ENCODE data around the gene DNAAF2.

DNAAF2 gene

DNA sequence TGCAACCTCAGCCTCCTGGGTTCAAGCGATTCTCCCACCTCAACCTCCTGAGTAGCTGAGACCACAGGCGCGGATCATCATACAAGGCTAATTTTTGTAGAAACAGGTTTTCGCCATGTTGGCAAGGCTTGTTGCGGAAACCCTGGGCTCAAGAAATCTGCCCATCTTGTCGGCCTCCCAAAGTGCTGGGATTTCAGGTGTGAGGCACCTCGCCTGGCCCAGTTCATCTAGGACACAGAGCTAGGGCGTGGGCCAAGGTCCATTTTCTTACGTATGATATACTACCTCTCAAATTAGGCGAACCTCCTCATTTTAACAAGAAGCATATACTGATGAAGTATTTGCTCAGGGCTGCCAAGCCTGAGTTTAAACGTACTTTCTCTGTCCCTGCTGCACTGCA lies 51.0 kb downstream of the DNAAF2 start:
- peak overlapping the region; percentile 81 for H3K4me3 ChIP-seq (ENCODE audit: low read depth, low read length)
- no peak for DNase-seq (ENCODE audit: low read depth)
- no peak for TF ChIP-seq CTCF (IDR thresholded peaks at IDR 0.05; ENCODE audit: insufficient read depth, low read depth, low read length, missing control alignments)

- no peak for TF ChIP-seq CTCF (IDR thresholded peaks at IDR 0.05; ENCODE audit: insufficient read depth, low read depth, low read length, missing control alignments)
- peak overlapping the region; percentile 81 for H3K4me3 ChIP-seq (ENCODE audit: low read depth, low read length)
- no peak for DNase-seq (ENCODE audit: low read depth)
Observed at GRCh38 chr14:49583629-49584028, 51.4 kb downstream of the DNAAF2 start.

DNA sequence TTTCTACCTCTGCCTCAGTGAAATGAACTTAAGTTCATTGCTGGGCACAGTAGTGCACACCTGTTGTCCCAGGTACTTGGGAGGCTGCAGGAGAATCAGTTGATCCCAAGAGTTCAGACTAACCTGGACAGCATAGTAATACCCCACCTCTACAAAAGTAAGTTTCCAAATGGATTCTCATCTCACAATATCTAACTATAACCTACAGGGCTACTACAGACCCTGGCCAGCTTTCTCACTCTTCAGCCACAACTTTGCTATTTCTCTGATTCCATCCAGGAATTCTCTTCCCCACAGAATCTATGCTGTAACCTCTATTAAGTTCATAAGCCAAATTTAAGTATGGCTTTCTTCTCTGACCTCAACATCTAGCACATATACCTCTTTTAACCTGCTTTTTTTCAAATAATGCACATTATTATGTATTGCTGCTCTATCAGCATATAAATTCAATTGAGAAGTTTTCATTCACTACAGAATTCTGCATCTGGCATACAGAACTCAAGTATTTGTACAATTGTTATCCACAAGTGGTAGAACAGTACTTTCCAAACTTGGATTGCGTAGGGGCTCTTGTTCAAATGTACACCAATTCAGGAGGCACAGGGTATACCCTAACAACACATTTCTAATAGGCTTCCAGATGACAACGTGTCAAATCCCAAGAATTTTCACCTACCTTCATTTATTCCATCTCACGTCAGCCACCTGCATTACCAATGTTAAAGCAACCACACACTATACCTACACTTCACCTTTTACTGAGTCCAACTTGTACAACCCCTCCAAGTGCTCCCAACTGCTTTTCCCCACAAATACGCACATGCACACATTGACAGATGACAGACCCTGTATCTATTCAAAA lies 52.7 kb downstream of the DNAAF2 start:
- no peak for DNase-seq (ENCODE audit: low read depth)
- TF ChIP-seq CTCF (IDR thresholded peaks at IDR 0.05; ENCODE audit: insufficient read depth, low read depth, low read length, missing control alignments), result no peak
- no peak overlapping the region for H3K4me3 ChIP-seq (ENCODE audit: low read depth, low read length)

DNA sequence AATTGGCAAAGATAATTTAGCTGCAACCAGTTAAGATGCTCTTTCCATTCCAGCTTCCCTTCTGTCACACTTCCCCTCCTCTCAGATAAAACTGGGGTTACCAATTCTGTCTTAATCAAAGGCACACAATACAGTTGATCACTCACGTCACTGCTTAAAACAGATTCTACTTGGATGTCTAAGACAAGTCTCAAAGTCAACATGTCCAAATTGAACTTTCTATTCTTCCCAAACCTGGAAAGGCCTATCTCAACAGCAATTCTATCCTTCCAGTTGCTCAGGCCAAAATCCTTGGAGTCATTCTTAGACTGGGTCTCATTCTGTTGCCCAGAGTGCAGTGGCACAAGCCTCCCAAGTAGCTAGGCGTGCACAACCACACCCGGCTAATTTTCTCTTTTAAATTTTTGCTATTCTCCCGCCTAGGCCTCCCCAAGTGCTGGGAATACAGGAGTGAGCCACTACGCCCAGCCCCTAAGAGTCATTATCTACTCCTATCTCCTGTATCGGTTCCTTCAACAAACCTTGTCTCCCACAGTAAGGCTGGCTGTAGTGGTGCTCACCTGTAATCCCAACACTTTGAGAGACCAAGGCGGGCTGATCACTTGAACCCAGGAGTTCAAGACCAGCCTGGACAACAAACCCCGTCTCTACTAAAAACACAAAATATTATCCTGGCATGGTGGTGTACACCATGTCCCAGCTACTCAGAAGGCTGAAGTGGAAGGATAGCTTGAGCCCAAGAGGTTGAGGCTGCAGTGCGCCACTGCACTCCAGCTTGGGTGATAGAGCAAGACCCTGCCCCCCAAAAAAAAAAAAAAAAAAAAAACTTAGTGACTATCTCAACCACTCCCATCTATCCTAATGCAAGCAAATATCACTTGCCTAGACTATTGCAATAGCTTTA lies 53.6 kb downstream of the DNAAF2 start:
- no peak overlapping the region for H3K4me3 ChIP-seq (ENCODE audit: low read depth, low read length)
- TF ChIP-seq CTCF (IDR thresholded peaks at IDR 0.05; ENCODE audit: insufficient read depth, low read depth, low read length, missing control alignments), result no peak
- DNase-seq (ENCODE audit: low read depth), result no peak

GRCh38 chr14:49579841-49580240 lies 55.2 kb downstream of the DNAAF2 start:
- no peak for DNase-seq (ENCODE audit: low read depth)
- no peak overlapping the region for H3K4me3 ChIP-seq (ENCODE audit: low read depth, low read length)
- TF ChIP-seq CTCF (IDR thresholded peaks at IDR 0.05; ENCODE audit: insufficient read depth, low read depth, low read length, missing control alignments), result no peak

- no peak for DNase-seq (ENCODE audit: low read depth)
- no peak overlapping the region for H3K4me3 ChIP-seq (ENCODE audit: low read depth, low read length)
- TF ChIP-seq CTCF (IDR thresholded peaks at IDR 0.05; ENCODE audit: insufficient read depth, low read depth, low read length, missing control alignments), result no peak
Observed at GRCh38 chr14:49578141-49578540, 56.9 kb downstream of the DNAAF2 start.

Measured in GM12865 (cell line).